ENCODE results near the gene ZNF362.

Gene ZNF362

DNA sequence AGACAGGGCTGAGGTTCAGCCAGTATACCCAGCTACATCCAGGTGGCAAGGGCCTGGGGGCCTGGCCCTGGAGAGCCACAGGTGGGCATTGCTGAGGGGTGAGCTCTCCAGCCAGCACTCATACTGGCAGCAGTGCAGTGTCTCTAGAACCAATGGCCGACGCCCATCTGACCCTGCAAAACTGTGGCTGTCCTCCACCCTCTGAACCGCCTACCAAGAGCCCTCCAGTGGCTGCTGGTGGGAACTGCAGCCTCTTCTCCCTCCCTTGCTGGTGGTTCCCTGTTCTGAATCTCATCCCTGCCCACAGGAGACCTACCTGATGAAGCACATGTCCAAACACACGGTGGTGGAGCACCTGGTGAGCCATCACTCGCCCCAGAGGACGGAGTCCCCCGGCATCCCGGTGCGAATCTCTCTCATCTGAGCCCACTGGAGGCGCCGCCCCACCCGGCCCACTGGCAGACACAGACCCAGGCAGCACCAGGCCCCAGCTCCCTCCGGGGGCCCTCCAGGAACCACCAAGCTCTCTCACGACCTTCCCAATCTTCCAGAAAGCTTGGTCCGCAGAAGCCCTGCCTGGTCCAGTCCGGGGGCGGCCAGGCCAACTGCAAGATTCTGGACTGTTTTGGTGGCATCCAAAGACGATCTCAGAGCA lies 42.5 kb downstream of the ZNF362 start:
- TF ChIP-seq, protein P1, sequence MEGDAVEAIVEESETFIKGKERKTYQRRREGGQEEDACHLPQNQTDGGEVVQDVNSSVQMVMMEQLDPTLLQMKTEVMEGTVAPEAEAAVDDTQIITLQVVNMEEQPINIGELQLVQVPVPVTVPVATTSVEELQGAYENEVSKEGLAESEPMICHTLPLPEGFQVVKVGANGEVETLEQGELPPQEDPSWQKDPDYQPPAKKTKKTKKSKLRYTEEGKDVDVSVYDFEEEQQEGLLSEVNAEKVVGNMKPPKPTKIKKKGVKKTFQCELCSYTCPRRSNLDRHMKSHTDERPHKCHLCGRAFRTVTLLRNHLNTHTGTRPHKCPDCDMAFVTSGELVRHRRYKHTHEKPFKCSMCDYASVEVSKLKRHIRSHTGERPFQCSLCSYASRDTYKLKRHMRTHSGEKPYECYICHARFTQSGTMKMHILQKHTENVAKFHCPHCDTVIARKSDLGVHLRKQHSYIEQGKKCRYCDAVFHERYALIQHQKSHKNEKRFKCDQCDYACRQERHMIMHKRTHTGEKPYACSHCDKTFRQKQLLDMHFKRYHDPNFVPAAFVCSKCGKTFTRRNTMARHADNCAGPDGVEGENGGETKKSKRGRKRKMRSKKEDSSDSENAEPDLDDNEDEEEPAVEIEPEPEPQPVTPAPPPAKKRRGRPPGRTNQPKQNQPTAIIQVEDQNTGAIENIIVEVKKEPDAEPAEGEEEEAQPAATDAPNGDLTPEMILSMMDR (conservative IDR thresholded peaks at IDR 0.05; ENCODE audit: low read length): peak; percentile 94
- peak; percentile 57 for DNase-seq (ENCODE audit: low read depth)
- no peak overlapping the region for H3K4me3 ChIP-seq (ENCODE audit: low read length)

DNA sequence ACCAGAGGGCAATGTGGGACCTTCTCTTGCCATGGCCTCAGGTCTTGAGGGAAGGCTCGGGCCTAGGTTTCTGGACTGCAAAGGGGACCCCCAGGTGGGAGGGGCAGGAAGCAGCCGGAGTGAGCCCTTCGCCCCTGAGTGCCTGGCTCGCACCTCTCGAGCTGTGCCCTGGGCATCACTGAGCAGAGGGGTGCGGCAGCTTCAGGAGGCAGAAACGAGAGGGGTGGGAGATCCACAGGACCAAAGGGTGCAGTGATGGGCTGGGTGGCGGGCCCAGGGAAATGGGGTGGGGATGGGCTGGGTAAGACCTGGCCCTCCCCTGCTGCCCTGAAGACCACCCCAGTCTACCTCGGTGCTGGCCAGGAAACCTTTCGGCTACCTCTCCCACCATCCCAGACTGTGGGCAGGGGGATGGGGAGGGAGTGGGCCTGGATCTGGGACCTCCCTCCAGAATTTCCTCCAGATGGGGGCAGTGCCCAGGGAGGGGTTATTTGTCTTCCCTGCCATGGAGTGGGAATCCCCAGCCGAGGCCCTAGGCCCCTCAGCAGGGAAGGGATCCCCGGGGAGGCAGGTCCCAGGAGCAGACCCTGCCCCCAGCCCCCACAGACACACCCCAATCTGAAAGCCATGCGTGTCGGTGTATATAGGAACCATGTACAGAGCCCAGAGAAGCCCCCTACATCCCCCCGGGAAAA lies 43.3 kb downstream of the ZNF362 start:
- no peak overlapping the region for H3K4me3 ChIP-seq (ENCODE audit: low read length)

DNA sequence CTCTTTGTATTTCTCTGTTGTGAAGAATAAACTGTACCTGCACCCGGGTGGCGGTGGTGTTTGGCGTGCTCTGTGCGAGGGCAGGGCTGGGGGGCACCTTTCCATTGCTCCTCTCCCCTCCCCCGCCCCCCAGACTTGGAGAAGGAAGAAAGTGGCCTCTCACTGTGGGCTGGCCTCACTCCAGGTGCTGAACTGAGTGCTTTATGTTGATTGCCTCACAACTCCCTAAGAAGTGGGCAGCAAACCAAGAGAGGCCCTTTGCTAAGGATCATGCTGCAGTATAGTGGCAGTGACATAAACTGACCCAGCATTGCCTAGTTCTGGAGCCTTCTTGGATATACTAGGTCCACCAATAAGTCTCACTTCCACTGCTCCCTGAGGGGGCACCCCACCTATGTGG lies 44.4 kb downstream of the ZNF362 start:
- TF ChIP-seq, protein P1 (conservative IDR thresholded peaks at IDR 0.05; ENCODE audit: low read length): no peak

More for the DNA sequence above, 43.3 kb downstream of the ZNF362 start:
- TF ChIP-seq, protein P1 (conservative IDR thresholded peaks at IDR 0.05; ENCODE audit: low read length): no peak
- DNase-seq (ENCODE audit: low read depth): no peak

DNA sequence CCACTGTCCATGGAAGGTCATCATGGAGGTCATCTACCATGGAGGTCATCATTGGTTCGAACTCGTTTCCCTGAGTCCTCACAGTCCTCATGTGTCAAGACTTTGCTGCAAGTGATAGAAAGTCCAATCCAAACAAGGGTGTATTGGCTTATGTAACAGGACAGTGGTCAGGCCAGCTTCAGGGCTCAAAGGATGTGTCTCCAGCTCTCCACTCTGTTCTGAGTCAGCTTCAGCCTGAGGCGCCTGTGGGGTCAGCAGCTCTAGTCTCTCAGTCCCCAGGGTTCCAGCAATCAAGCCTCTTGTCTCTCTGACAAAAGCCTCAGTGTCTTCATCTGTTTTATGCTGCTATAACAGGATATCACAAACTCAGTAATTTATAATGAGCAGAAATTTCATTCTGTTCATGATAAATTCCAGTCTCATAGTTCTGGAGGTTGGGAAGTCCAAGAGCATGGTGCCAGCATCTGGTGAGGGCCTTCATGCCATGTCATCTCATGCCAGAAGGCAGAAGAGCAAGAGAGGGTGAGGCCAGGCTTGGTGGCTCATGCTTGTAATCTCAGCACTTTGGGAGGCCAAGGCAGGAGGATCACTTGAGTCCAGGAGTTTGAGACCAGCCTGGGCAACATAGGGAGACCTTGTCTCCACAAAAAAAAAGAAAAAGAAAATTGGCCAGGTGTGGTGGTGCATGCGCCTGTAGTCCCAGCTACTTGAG lies 45.1 kb downstream of the ZNF362 start:
- TF ChIP-seq, protein P1 (conservative IDR thresholded peaks at IDR 0.05; ENCODE audit: low read length): no peak
- peak; percentile 19 for DNase-seq (ENCODE audit: low read depth)
- H3K4me3 ChIP-seq (ENCODE audit: low read length): no peak overlapping the region

More for the DNA sequence above, 44.4 kb downstream of the ZNF362 start:
- peak; percentile 91 for DNase-seq (ENCODE audit: low read depth)
- H3K4me3 ChIP-seq (ENCODE audit: low read length): no peak overlapping the region

DNA sequence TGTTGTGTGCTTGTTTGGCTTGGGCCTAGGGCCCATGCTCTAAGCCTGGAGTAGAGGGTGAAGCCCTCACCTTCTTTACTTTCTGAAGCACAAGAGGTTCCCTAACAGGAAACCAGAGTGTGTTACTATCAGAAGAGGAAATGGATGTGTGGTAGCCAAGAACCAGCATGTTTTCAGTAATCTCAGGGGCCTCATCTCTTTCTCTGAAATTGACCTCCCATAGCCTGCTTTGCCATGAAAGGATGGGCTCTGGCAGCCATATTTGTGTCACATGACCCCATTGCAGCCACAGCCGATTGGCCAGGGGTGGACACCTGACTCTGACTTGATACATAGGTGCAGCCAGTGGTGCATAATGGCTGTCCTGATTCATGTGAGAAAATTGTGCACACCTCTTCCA lies 46.0 kb downstream of the ZNF362 start:
- H3K4me3 ChIP-seq (ENCODE audit: low read length): no peak overlapping the region
- TF ChIP-seq, protein P1 (conservative IDR thresholded peaks at IDR 0.05; ENCODE audit: low read length): no peak
- no peak for DNase-seq (ENCODE audit: low read depth)

DNA sequence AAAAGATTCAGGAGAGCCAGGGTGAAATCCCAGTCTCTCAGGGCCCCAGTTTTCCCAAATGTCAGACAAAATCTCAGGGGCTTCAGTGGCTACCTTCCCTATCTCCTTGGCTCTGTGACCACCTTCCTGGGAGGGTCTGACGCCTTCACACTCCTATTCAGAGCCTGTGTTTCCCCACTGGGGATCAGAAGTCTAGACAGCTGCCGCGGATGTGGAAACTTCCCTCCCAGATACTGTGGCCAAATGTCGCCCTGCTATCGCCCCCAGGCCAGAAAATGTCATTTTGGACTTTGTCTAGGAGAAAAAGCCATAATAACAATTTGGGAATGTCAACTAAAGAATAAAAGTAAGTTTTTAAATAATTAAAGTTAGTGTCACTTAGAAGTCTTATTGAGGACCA lies 48.7 kb downstream of the ZNF362 start:
- no peak overlapping the region for H3K4me3 ChIP-seq (ENCODE audit: low read length)
- no peak for DNase-seq (ENCODE audit: low read depth)

More for the DNA sequence above, 48.7 kb downstream of the ZNF362 start:
- TF ChIP-seq, protein P1 (conservative IDR thresholded peaks at IDR 0.05; ENCODE audit: low read length): no peak

Data from AG10803 (cell line).